ENCODE results near the gene STRBP.

GRCh38 chr9:123174887-123175518 lies 93.4 kb downstream of the STRBP start:
- no peak for TF ChIP-seq REST (IDR thresholded peaks at IDR 0.05; ENCODE audit: insufficient read depth in 1 of 2, low read depth in 2 of 2, low read length in 2 of 2)
- no peak for TF ChIP-seq SIN3A (IDR thresholded peaks at IDR 0.05; ENCODE audit: borderline replicate concordance, insufficient read depth, low read length)
- TF ChIP-seq POLR2AphosphoS5 (IDR thresholded peaks at IDR 0.05; ENCODE audit: low read depth, low read length), result no peak
- no peak for TF ChIP-seq TAF1 (IDR thresholded peaks at IDR 0.05; ENCODE audit: borderline replicate concordance, insufficient read depth, low read length)
- TF ChIP-seq FOXP2 (optimal IDR thresholded peaks at IDR 0.05; ENCODE audit: borderline replicate concordance, extremely low read depth, extremely low read length, insufficient read depth), result no peak

Measured in PFSK-1 (cell line).